GM19395 (cell line): ENCODE measurements around the gene FOXO1.

Experiments
- ATAC-seq: cut with Tn5 transposase; IDR thresholded peaks from one replicate; pipeline ENCODE4 v1.9.1; 2021; ENCODE audit warnings: mild to moderate bottlenecking, moderate library complexity; ENCODE audit not compliant: unreplicated experiment

Gene FOXO1

GRCh38 chr13:40666933-40667621 is 636 bp upstream of the FOXO1 start:
- peak; percentile 18 for ATAC-seq

DNA sequence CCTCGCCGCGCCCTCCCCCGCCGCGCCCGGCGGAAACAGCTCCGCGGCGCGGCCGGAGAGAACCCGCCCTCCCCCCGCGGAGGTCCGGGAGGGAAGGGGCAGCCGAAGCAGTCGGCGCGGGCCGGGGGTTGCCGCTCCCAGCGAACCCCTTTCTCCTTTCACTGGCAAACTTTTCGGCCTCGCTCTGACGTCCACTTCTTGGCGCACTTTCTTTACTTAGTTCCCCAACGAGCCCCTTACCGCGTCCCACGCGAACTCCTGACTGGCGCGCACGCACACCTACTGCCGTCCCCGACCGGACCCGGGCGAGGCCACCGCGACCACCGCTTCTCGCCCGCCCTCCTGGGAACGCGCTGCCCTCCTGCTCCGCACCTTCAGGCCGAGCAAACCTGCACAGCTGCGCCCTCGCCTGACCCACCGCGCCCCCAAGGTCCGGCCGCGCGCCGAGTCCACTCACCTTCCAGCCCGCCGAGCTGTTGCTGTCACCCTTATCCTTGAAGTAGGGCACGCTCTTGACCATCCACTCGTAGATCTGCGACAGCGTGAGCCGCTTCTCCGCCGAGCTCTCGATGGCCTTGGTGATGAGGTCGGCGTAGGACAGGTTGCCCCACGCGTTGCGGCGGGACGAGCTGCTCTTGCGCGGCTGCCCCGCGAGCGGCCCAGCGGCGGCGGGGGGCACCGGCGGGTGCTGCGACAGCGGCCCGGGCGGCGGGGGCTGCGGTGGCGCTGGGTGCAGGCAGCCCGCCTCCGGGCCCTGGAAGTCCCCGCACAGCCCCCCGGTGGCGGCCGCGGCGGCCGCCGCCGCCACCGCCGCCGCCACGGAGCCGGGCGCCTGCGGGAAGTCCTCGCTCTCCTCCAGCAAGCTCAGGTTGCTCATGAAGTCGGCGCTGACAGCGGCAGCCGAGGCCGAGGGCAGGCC is 1.1 kb downstream of the FOXO1 start:
- peak; percentile 1 for ATAC-seq

DNA sequence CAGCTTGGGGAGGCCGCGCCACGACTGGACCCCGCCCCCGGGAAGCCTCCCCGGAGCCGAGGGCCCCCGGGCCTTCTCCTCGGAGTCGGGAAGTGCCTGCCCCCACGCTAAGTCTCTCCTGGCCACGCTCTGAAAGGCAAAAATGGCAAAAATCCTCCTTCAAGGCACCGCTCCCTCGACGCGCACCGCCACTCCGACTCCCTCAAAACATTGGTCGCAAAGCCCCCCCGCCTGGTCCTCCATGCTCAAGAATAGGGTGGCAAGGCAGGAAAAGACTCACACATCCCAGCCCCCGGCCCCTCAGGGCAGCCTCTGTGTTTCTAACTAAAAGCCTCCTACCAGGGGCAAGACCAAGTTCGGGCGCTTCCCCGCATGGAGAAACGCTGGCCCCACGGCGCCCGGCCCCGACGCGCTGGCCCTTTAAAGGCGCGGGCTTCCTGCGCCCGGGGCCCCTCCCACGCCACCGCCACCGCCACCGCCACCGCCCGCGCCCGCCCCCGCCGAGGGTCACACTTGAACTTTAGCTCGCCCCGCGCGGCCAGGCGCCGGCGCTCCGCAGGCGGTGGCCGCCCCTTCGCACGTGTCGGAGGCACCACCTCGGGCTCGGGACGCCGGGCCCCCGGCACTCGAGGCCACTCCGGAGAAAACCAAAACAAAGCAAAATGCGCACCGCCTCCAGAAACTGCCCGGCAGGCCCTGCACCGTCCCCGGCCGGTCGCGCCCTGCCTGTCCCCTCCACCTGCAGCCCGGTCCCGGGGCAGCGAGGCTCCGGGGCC is 1.9 kb downstream of the FOXO1 start:
- peak; percentile 25 for ATAC-seq

GRCh38 chr13:40664100-40664349 is 2.4 kb downstream of the FOXO1 start:
- peak; percentile 30 for ATAC-seq

- peak; percentile 30 for ATAC-seq
Measured at GRCh38 chr13:40662866-40663265, 3.6 kb downstream of the FOXO1 start.

DNA sequence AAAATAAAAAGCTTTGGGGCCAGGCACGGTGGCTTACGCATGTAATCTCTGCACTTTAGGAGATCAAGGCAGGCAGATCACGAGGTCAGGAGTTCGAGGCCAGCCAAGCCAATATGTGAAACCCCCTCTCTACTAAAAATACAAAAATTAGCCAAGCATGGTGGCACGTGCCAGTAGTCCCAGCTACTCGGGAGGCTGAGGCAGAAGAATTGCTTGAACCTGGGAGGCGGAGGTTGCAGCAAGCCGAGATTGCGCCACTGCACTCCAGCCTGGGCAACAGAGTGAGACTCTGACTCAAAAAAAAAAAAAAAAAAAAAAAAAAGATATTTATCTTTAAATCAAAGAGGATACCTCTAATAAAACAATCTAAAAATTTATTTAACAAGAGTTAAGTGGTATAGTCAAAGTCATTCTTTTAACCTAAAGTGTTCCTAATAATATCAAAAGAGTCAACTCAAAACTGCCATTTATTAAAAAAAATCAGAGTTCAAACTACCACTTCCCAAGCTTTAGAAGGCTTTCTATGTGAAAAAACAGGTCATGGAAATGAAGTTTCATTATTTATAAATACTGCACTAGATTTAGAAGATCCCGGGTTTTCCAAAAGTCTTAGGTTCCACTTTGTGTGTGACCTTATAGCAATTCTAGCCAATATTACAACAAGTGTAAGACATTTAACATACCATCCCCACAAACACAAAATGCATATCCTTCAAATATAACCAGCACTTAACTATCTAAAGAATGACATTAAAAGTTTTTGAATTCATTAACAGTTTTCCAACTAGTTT is 4.4 kb downstream of the FOXO1 start:
- ATAC-seq = no peak

DNA sequence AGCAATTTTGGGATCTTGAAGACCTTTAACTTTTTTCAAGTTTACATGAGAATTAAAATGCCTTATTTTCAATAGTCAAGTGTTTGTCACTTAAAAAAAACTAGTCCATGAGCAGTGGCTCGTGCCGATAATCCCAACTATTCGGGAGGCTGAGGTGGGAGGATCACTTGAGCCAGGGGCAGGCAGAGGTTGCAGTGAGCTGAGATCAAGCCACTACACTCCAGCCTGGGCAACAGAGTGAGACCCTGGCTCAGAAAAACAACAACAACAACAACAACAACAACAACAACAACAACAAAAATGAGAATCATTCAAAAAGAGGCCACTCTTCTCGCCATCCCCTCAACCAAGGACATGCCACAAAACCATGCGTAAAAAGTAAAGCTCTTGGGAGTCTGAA is 5.7 kb downstream of the FOXO1 start:
- ATAC-seq = no peak

- no peak for ATAC-seq
Measured at GRCh38 chr13:40660141-40660664, 6.2 kb downstream of the FOXO1 start.

DNA sequence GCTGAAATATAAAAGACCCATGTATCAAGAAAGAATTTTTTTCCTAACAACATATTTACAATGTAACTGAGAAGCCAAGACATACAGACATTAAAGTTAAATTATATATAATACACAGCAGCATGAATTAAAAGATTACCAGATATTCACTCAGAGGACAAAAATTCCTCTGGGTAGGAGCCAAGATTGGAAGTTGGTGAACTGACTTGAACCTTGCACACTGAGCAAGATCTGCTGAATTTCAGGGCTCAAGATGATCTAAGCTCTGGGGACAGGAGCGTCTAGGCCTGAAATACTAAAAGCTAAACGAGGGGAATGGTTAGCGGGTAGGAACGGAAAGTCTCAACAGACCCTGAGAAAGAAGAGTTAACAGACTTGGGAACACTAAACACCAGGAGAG is 8.5 kb downstream of the FOXO1 start:
- ATAC-seq = no peak

DNA sequence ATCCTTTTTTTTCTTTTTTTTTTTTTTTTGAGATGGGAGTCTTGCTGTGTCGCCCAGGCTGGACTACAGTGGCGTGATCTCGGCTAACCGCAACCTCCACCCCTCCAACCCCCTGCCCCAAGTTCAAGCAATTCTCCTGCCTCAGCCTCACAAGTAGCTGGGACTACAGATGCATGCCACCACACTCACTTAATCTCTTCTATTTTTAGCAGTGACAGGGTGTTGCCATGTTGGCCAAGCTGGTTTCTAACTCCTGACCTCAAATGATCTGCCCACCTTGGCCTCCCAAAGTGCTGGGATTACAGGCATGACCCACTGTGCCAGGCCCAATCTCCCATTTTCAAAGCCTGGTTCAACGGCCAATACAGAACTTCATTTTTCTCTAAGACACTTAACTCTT is 9.1 kb downstream of the FOXO1 start:
- ATAC-seq = no peak

DNA sequence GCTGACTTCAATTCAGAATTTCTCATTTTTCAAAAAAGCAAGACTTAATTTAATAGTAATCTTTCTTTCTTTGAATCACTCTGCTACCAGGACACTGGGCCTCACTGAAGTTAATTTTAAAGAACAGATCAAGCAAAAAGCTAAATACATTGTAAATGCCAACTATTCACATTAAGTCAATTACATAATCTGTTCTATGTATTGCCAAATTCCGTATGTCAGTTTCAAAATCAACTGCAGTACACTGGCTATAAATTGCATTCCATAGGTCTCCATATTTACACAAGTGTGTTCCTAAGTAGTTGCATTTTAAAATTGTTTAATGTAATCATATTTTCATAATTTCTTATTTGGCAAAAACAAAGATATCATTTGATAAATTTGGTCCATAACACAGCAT is 10.1 kb downstream of the FOXO1 start:
- ATAC-seq = no peak

- ATAC-seq = no peak
Measured at GRCh38 chr13:40653527-40654318, 12.7 kb downstream of the FOXO1 start.

DNA sequence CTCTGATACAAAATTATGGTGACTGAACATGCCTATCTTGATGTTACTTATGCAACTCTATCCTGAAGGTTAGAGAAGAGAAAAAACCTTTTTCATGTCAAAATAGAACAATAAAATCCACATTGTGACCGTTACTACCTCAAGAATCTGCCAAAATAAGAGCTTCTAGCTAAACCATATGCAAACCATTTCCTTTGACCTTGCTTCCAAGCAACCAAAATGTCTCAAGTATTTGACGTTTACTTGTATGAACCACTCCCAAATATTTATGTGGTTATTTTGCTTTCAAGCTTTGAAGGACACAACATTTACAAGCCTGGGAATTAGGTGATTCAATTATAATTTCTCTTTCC is 13.9 kb downstream of the FOXO1 start:
- peak; percentile 40 for ATAC-seq

GRCh38 chr13:40651866-40652587 is 14.4 kb downstream of the FOXO1 start:
- ATAC-seq = peak; percentile 52

DNA sequence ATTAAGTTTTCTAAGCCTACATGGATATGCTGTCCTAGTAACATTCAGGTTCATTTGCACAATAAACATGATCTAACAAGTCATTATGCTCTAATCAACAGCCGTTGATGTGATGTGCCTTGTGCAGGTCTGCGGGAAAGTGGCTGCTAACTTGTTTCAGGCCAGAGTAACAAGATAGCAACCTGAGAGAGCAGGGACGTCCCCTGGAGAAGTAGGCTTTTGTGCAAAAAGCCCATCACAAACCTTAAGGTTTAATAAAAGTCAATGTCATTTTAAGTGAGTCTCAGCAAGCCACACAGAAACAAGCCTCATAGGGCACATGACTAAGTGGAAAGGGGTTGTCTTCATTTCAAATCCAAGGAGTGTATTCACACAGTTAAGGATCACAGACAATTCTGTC is 17.6 kb downstream of the FOXO1 start:
- ATAC-seq = no peak

- no peak for ATAC-seq
Measured at GRCh38 chr13:40648040-40648439, 18.4 kb downstream of the FOXO1 start.

DNA sequence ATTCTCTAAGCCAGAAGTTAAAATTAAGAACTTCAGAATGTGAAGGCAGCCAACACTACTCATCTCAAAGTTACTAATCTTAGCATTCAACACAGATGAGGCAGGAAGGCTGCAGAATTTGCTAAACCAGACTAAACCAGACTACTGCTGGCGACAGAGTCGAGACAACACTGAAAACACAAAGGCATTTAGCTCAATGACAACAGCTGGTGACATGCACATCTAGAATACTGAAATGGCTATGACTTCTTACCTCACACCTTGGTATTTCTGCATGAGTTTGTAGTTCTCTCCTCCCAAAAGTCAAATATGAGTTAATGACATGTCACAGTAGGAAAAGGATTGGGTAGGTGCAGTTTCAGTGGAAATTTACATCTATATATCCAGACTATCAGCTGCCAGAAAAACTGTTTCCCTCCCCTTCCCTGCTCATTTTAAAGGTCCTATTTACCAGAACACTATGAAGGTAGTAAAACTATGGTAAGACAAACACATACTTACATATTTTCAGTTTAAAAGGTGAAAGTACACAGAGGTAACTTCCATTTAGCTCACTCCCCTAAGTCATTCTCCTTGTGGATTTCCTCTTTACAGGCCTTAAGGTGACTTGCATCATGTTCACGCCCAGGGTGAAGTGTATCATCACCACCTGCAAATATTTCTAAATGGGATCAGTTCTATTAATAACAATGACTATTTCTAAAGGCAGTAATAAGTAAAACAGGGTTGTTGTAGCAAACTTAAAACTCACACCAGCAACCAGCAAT is 21.4 kb downstream of the FOXO1 start:
- no peak for ATAC-seq

- ATAC-seq = no peak
Measured at GRCh38 chr13:40640845-40641458, 25.5 kb downstream of the FOXO1 start.
